ENCODE data around the gene FADS2.

Gene FADS2

GRCh38 chr11:61853698-61854169 lies 25.6 kb downstream of the FADS2 start:
- H3K4me3 ChIP-seq (ENCODE audit: low read length): no peak overlapping the region
- no peak for TF ChIP-seq CTCF (conservative IDR thresholded peaks at IDR 0.05; ENCODE audit: low read length)
- no peak for DNase-seq (ENCODE audit: low read depth)

DNA sequence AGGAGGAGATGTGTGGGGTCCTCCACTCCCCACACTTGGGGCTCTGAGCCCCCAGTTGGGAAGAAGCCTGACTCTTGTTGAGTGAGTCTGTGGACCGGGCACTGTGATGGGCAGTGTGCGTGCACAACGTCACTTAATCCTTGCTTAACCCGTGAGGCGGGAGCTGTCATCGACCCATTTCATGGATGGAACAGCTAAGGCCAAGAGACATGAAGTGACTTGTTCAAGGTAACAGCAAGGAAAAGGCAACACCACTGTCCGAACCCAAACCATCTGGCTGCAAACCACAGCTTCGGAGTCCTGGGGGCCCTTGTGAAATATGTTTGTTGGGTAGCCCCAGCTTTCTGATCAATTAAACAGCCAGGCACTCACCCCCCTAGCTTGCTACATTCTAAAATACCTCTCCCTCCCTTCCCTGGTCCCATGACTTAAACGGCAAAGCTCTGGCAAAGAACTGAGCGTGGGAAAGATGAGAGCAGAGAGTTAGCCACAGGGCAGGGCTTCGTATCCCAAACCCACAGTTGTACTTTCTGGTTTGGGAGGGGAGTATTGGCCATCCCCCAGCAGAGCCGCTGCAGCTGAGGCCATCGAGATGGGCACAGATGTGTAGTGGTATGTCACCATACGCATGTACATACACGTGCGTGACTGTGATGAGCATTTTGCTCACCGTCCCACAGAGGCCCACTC lies 26.3 kb downstream of the FADS2 start:
- TF ChIP-seq CTCF (conservative IDR thresholded peaks at IDR 0.05; ENCODE audit: low read length): no peak
- H3K4me3 ChIP-seq (ENCODE audit: low read length): no peak overlapping the region

DNA sequence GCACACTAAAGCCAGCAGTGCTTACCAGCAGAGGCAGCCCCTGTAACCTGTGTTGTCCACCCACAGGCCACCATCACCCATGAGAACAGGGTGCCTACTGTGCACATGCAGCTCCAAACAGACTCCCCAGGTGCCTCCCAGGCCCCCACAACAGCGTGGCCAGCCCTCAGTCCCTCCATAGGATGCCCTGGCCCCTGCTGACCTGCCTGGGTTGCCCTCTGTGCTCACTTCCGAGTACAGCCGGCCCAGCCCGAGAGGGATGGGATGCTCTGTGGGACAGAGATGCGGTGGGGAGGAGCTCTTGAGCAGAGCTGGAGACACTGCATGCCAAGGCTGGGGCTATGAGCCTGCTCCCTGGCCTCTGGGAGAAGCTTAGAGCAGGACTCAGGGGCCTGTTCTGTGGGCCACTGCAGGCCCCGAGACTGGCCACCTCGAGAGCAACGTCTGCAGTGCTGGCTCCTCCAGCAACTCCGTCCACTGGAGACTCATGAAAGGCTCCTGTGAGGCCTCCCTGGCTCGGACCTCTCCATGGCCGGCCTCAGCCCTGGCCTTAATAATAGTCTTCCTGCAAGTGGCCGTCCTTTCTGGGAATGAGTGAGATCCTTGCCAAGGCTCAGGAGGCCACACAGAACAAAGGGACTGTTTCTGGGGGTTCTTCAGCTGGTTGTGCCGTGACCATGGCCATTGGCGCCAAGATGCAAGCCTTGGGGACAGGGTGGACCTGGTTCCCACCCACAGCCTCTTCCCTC lies 27.0 kb downstream of the FADS2 start:
- no peak for DNase-seq (ENCODE audit: low read depth)
- TF ChIP-seq CTCF (conservative IDR thresholded peaks at IDR 0.05; ENCODE audit: low read length): no peak
- H3K4me3 ChIP-seq (ENCODE audit: low read length): no peak overlapping the region

More for the DNA sequence above, 26.3 kb downstream of the FADS2 start:
- no peak for DNase-seq (ENCODE audit: low read depth)

- H3K4me3 ChIP-seq (ENCODE audit: low read length): no peak overlapping the region
- DNase-seq (ENCODE audit: low read depth): no peak
- no peak for TF ChIP-seq CTCF (conservative IDR thresholded peaks at IDR 0.05; ENCODE audit: low read length)
These were observed 28.0 kb downstream of the FADS2 start for GRCh38 chr11:61855939-61856680.

DNA sequence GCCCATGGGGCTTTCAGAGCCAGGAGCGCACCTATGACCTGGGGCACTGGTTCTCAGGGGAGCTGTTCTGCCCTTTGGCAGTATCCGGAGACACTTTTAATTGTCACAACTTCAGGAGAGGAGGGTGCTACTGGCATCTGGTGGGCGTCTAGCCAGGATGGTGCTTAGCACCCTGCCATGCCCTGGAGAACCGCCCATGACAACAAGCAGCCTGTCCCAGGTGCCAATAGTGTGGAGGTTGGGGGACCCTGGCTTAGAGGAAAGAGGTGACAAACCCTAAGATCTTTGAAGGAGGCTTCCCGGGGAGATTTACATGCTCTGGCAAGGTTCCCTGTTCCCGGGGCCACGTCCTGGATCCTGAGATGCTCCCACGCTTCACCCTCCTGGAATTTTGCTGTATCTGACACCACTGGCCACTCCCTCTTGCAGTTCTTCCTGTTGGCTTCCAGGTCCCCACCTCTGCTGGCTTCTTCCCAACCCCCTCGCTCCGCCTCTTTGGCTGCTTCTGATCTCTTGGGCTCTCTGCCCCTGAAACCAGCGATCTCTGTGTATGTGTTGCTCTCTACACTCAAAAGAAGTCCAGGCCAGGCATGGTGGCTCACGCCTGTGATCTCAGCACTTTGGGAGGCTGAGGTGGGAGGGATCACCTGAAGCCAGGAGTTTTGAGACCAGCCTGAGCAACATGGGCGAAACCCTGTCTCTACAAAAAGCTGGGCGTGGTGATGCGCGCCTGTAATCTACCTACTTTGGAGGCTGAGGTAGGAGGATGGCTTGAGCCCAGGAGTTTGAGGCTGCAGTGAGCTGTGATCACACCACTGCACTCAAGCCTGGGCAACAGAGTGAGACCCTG lies 32.2 kb downstream of the FADS2 start:
- TF ChIP-seq CTCF (conservative IDR thresholded peaks at IDR 0.05; ENCODE audit: low read length): no peak
- no peak overlapping the region for H3K4me3 ChIP-seq (ENCODE audit: low read length)
- DNase-seq (ENCODE audit: low read depth): no peak

- DNase-seq (ENCODE audit: low read depth): no peak
- no peak for TF ChIP-seq CTCF (conservative IDR thresholded peaks at IDR 0.05; ENCODE audit: low read length)
- H3K4me3 ChIP-seq (ENCODE audit: low read length): no peak overlapping the region
These were observed 33.5 kb downstream of the FADS2 start for GRCh38 chr11:61861634-61862033.
